Neural cell (in vitro differentiated cells): ENCODE measurements around the gene SOBP. TPM values are rescaled to one million over a fixed set of nuclear protein-coding genes. Genes with fewer than 3 reads are reported as not detected.

Source experiments
- H2AFZ ChIP-seq: fragments of 200-600, 300-800 bp; sonication (generic), shearing (Covaris generic); 2 replicates; pipeline ENCODE4 v1.6.0; 2014; ENCODE audit warnings: low read depth, mild to moderate bottlenecking, antibody characterized with exemption, low read length, moderate library complexity
- H3F3A ChIP-seq: fragments of 200-600 bp; shearing (Covaris generic); 2 replicates; pipeline ENCODE4 v1.6.1; 2016; ENCODE audit warnings: mild to moderate bottlenecking, moderate library complexity, mixed read lengths, antibody characterized with exemption, low read length; ENCODE audit not compliant: insufficient read depth, poor library complexity, severe bottlenecking
- H3K27ac ChIP-seq: fragments of 200-600, 300-800 bp; sonication (generic), shearing (Covaris generic); 2 replicates; pipeline ENCODE4 v1.5.1; 2014; ENCODE audit warnings: mild to moderate bottlenecking, low read length, moderate library complexity
- H3K27me3 ChIP-seq: fragments of 300-800, 200-600 bp; sonication (generic), shearing (Covaris generic); 2 replicates; pipeline ENCODE4 v1.6.0; 2014; ENCODE audit warnings: mild to moderate bottlenecking, low read depth, low read length, moderate library complexity; ENCODE audit not compliant: insufficient read depth
- H3K36me3 ChIP-seq: fragments of 300-800, 200-600 bp; sonication (generic), shearing (Covaris generic); 2 replicates; pipeline ENCODE4 v1.5.1; 2014; ENCODE audit warnings: mild to moderate bottlenecking, antibody characterized with exemption, low read length, moderate library complexity; ENCODE audit not compliant: insufficient read depth
- H3K4me2 ChIP-seq: fragments of 300-800, 200-600 bp; sonication (generic), shearing (Covaris generic); 2 replicates; pipeline ENCODE4 v1.6.0; 2014; ENCODE audit warnings: mild to moderate bottlenecking, low read length
- H3K4me3 ChIP-seq: fragments of 300-800, 200-600 bp; sonication (generic), shearing (Covaris generic); 2 replicates; pipeline ENCODE4 v1.5.1; 2014; ENCODE audit warnings: mild to moderate bottlenecking, low read length, moderate library complexity
- H3K79me2 ChIP-seq: fragments of 200-600 bp; shearing (Covaris generic); replicated peaks from 2 replicates; pipeline ENCODE4 v1.6.0; 2014; ENCODE audit warnings: mild to moderate bottlenecking, low read length, moderate library complexity; ENCODE audit not compliant: insufficient read depth
- H3K9ac ChIP-seq: fragments of 300-800, 200-600 bp; sonication (generic), shearing (Covaris generic); 2 replicates; pipeline ENCODE4 v1.6.1; 2016; ENCODE audit warnings: mild to moderate bottlenecking, low read length, mixed read lengths
- H3K9me2 ChIP-seq: fragments of 200-600 bp; shearing (Covaris generic); 2 replicates; pipeline ENCODE4 v1.6.1; 2016; ENCODE audit warnings: mild to moderate bottlenecking, low read length, mixed read lengths; ENCODE audit not compliant: insufficient read depth
- H3K9me3 ChIP-seq: fragments of 200-600, 300-800 bp; sonication (generic), shearing (Covaris generic); 2 replicates; pipeline ENCODE4 v1.6.1; 2016; ENCODE audit warnings: mild to moderate bottlenecking, mixed run types, low read length, moderate library complexity, mixed read lengths
- H4K20me1 ChIP-seq: fragments of 200-600 bp; shearing (Covaris generic); 2 replicates; pipeline ENCODE4 v1.6.1; 2016; ENCODE audit warnings: mild to moderate bottlenecking, mixed run types; ENCODE audit not compliant: insufficient read depth
- CTCF ChIP-seq: fragments of 450-650 bp; IDR thresholded peaks from 2 replicates; pipeline ENCODE4 v1.5.1; 2014; ENCODE audit warnings: antibody characterized with exemption, mild to moderate bottlenecking, moderate library complexity; ENCODE audit not compliant: poor library complexity, severe bottlenecking
- EP300 ChIP-seq: fragments of 450-650 bp; conservative IDR thresholded peaks from 2 replicates; pipeline ENCODE4 v1.6.1; 2014; ENCODE audit warnings: antibody characterized with exemption, mild to moderate bottlenecking, moderate library complexity; ENCODE audit not compliant: poor library complexity, severe bottlenecking
- EZH2 ChIP-seq: fragments of 200-600, 300-800 bp; shearing (Covaris generic), sonication (generic); IDR thresholded peaks from 2 replicates; pipeline ENCODE4 v1.6.1; 2014; ENCODE audit warnings: antibody characterized with exemption, low read length, borderline replicate concordance, mild to moderate bottlenecking; ENCODE audit not compliant: insufficient read depth, poor library complexity, severe bottlenecking
- POLR2AphosphoS5 ChIP-seq: IDR thresholded peaks from 2 replicates; pipeline ENCODE4 v1.6.1; 2012
- RAD21 ChIP-seq: fragments of 450-650 bp; conservative IDR thresholded peaks from 2 replicates; pipeline ENCODE4 v1.6.1; 2014; ENCODE audit warnings: antibody characterized with exemption, mild to moderate bottlenecking, moderate library complexity
- REST ChIP-seq: IDR thresholded peaks from 2 replicates; pipeline ENCODE4 v1.6.1; 2012; ENCODE audit warnings: borderline replicate concordance
- SMC3 ChIP-seq: fragments of 450-650 bp; conservative IDR thresholded peaks from 2 replicates; pipeline ENCODE4 v1.6.1; 2014; ENCODE audit warnings: antibody characterized with exemption, mild to moderate bottlenecking, moderate library complexity; ENCODE audit not compliant: poor library complexity
- TAF1 ChIP-seq: IDR thresholded peaks from 2 replicates; pipeline ENCODE4 v1.6.1; 2012; ENCODE audit warnings: low read depth
- polyA plus RNA-seq: library from polyadenylated mRNA; depleted of rRNA; stranded (reverse); fragments of >200 nt; gene quantifications from 2 replicates; pipeline ENCODE4 v1.2.3, GENCODE V29; 2014

Gene SOBP
- polyA plus RNA-seq, 1 donor from 2014 or later: 16.4 TPM

GRCh38 chr6:107545763-107546162 lies 55.8 kb downstream of the SOBP start:
- Histone ChIP-seq H3K79me2 (peaks cover 9% of the 10 kb centered on the region), H3K36me3 (peaks cover 3% of the 10 kb centered on the region), H3K27me3 (no peaks in the 10 kb centered on the region), H3K4me3 (no peak overlapping the region), H3K9ac (no peak overlapping the region), H2AFZ (no peak overlapping the region), H3K4me2 (no peak overlapping the region), H3F3A (no peaks in the 10 kb centered on the region), H3K9me3 (no peaks in the 10 kb centered on the region), H3K9me2 (no peaks in the 10 kb centered on the region), H3K27ac (peak overlapping the region; percentile 18), H4K20me1 (no peaks in the 10 kb centered on the region)
- TF ChIP-seq REST (no peak), EP300 (no peak), POLR2AphosphoS5 (no peak), EZH2 (no peak), CTCF (no peak), SMC3 (no peak), TAF1 (no peak), RAD21 (no peak)

DNA sequence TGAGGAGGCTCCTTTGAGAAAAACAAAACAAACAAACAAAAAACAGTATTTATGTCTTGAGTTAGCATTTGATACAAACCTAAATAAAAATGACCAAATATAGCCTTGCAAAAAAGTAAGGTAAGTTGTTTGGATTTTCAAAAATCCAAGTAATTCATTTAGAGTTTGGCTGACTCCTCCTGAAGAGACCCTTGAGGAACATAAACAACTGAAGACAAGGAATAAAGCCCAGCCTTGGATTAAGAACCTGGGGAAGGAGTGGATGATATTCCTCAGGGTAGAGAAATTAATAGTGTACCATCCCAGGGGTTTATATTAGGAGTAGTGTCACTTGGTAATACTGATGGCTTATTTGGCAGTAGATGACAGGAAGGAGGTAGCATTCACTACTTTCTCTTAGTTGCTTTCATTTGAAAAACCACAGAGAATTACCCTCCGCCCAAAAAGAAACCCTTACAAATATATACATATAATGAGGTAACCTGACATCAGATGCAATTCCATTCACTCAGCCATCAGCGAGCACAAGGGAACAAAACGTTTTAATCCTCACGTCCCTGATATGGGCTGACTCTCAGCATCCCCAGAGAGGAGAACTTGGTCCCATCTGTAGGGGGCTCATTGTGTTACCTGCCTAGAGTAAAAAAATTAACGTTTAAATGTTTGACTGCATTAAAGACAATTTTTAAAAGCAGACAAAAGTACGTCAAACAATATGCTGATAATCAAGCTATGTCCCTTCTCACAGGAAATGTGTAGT lies 57.0 kb downstream of the SOBP start:
- H3K36me3 ChIP-seq: peaks cover 3% of the 10 kb centered on the region
- no peak for TF ChIP-seq RAD21
- TF ChIP-seq SMC3: no peak
- TF ChIP-seq CTCF: no peak
- no peaks in the 10 kb centered on the region for H4K20me1 ChIP-seq
- no peaks in the 10 kb centered on the region for H3K9me2 ChIP-seq
- no peaks in the 10 kb centered on the region for H3K27me3 ChIP-seq
- no peak overlapping the region for H3K27ac ChIP-seq
- no peak overlapping the region for H3K4me3 ChIP-seq
- H3K79me2 ChIP-seq: peaks cover 7% of the 10 kb centered on the region
- H2AFZ ChIP-seq: no peak overlapping the region
- H3F3A ChIP-seq: no peaks in the 10 kb centered on the region
- no peak overlapping the region for H3K9ac ChIP-seq
- no peaks in the 10 kb centered on the region for H3K9me3 ChIP-seq
- H3K4me2 ChIP-seq: no peak overlapping the region
